ENCODE data around the gene PFDN5. TPM values are rescaled to one million over a fixed set of nuclear protein-coding genes. Genes with fewer than 3 reads are reported as not detected.
A peak's percentile ranks its signal among the peaks of the same experiment; 100 is the strongest.

PFDN5 gene
- total RNA-seq = 100 to 1,000 TPM; 522 to 562 (median 543) TPM

DNA sequence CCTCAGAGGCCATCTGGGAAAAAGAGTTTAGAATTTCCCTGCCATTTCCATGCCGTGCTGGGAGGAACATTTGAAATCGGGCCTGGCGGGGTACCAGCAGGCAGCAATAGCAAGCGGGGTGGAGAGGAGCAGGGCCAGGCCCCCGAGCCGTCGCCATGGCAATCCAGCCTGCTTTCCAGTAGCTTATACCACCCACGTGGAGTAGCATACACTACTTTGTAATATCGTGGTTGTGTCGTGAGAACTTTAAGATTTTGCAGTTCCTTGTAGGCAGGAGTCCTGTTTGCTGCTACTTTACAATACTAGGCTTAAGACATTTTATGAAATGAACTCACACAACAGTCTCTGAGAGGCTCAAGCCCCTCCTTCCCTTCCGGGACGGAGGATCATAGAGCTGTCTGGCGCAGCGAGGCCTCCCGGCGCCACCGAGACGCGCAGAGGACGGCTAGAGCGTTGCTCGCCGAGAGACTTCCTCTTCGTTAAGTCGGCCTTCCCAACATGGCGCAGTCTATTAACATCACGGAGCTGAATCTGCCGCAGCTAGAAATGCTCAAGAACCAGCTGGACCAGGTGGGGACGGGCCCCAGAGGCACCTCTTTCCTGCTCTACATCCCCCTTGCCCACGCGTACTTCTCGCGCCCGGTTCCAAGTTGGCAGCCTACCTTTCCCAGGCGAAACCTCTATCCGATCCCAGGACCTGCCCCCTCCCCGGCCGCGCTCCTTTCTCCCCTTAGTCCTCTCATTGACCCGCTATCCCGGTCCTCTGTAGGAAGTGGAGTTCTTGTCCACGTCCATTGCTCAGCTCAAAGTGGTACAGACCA, at the start of gene PFDN5:
PFDN5 (plus strand) TSS at position 473 of the 821 bp plus-strand sequence; CDS start at position 499, 26 bp downstream.
- intact Hi-C loops (cut with DNase I; ENCODE audit: low total_unique reads) = no loop called here
- H3K4me3 ChIP-seq (ENCODE audit: low read depth, poor library complexity, severe bottlenecking) = peak within 1 kb of the TSS; percentile 89
- TF ChIP-seq POLR2A (IDR thresholded peaks at IDR 0.05) = peak in 1 of 2 donors; percentile 34
- TF ChIP-seq, protein P1, sequence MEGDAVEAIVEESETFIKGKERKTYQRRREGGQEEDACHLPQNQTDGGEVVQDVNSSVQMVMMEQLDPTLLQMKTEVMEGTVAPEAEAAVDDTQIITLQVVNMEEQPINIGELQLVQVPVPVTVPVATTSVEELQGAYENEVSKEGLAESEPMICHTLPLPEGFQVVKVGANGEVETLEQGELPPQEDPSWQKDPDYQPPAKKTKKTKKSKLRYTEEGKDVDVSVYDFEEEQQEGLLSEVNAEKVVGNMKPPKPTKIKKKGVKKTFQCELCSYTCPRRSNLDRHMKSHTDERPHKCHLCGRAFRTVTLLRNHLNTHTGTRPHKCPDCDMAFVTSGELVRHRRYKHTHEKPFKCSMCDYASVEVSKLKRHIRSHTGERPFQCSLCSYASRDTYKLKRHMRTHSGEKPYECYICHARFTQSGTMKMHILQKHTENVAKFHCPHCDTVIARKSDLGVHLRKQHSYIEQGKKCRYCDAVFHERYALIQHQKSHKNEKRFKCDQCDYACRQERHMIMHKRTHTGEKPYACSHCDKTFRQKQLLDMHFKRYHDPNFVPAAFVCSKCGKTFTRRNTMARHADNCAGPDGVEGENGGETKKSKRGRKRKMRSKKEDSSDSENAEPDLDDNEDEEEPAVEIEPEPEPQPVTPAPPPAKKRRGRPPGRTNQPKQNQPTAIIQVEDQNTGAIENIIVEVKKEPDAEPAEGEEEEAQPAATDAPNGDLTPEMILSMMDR (IDR thresholded peaks at IDR 0.05) = no peak
- peak; percentile 85 to 97 for DNase-seq (ENCODE audit: low spot score in 2 of 2)
- WGBS, 2 donors = 0 to 1% methylated on average over 39 to 42 of the region's 42 CpGs

DNA sequence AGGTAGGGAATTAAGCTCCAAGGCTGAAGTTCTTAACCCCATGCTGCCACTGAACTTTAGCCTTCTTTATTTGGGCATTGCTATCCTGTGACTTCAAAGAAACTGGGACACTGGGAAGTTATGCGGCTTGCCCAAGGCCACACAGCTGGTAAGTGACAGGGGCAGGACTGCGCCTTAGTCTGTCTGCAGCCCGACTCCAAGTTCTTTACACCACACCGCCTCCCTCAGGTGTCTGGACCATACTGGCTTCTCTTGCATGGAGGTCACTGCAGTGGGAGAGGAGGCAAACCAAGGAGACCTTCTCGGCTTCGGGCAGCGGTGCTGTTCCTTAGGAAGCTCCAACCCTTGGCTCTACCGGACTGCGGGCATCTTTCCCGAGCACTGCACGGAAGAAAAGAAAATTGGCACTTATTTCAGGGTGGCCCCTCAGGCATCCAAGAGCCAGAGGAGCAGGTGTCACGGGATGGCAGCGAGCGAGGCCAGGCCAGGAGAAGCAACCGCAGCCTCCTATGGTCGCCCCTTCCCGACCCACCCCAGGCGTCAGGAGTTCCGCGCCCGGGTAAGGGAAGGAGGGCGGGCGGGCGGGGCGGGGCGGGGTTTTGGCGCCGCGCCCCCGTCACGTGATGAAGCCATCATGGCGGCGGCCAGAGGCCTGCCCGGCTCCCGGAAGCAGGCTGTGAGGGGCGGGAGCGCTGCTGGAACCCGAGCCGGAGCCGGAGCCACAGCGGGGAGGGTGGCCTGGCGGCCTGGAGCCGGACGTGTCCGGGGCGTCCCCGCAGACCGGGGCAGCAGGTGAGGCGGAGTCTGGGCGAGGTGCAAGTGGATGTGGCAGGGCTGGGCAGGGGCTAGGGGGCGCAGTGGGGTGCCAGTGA, 43.6 kb upstream of the PFDN5 start:
- DNase-seq (ENCODE audit: low spot score in 2 of 2) = peak; percentile 72 to 95
- H3K4me3 ChIP-seq (ENCODE audit: low read depth, poor library complexity, severe bottlenecking) = peak overlapping the region; percentile 58
- TF ChIP-seq, protein P1 (IDR thresholded peaks at IDR 0.05) = no peak
- TF ChIP-seq POLR2A (IDR thresholded peaks at IDR 0.05) = no peak
- 0% methylated on average over 24 to 33 of the region's 51 CpGs for WGBS, 2 donors
- intact Hi-C loops (cut with DNase I; ENCODE audit: low total_unique reads) = no loop called here

DNA sequence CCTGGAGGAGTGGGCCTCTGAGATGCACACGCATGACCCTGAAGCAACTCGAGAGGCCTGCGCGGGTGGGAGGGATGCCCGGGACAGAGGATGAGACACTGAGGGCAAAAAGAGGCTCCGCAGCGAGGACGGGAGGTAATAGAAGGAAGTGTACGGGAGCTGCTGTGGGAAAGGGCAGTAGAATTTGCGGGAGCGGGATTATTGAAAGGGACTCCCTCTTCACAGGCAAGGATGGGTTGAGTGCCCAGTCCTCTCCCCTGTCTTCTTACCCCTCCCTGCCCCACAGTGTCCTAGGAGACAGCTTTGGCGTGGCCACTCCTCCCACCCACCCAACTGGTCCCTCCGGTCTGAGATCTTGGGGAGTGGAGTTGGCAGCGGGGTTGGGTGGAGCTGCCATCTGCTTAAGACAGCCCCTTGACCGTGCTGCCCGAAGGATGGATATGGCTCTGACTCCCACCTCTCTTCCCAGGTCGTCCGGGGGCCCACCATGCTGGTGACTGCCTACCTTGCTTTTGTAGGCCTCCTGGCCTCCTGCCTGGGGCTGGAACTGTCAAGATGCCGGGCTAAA, 42.9 kb upstream of the PFDN5 start:
- TF ChIP-seq, protein P1 (IDR thresholded peaks at IDR 0.05) = no peak
- no peak for TF ChIP-seq POLR2A (IDR thresholded peaks at IDR 0.05)
- peak; percentile 40 to 90 for DNase-seq (ENCODE audit: low spot score in 2 of 2)
- WGBS, 2 donors = 6% methylated on average over 17 to 19 of the region's 19 CpGs

DNA sequence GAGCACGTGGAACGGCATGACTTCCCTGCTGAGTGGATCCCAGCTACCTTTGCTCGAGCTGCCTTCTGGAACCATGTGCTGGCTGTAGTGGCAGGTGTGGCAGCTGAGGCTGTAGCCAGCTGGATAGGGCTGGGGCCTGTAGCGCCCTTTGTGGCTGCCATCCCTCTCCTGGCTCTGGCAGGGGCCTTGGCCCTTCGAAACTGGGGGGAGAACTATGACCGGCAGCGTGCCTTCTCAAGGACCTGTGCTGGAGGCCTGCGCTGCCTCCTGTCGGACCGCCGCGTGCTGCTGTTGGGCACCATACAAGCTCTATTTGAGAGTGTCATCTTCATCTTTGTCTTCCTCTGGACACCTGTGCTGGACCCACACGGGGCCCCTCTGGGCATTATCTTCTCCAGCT, 42.0 kb upstream of the PFDN5 start:
- no peak for TF ChIP-seq POLR2A (IDR thresholded peaks at IDR 0.05)
- intact Hi-C loops (cut with DNase I; ENCODE audit: low total_unique reads) = no loop called here
- WGBS, 2 donors = 80 to 92% methylated on average over 9 to 13 of the region's 13 CpGs
- no peak for DNase-seq (ENCODE audit: low spot score in 2 of 2)
- H3K4me3 ChIP-seq (ENCODE audit: low read depth, poor library complexity, severe bottlenecking) = peak overlapping the region; percentile 58

More for the DNA sequence above, 42.9 kb upstream of the PFDN5 start:
- peak overlapping the region; percentile 58 for H3K4me3 ChIP-seq (ENCODE audit: low read depth, poor library complexity, severe bottlenecking)
- intact Hi-C loops (cut with DNase I; ENCODE audit: low total_unique reads) = no loop called here

DNA sequence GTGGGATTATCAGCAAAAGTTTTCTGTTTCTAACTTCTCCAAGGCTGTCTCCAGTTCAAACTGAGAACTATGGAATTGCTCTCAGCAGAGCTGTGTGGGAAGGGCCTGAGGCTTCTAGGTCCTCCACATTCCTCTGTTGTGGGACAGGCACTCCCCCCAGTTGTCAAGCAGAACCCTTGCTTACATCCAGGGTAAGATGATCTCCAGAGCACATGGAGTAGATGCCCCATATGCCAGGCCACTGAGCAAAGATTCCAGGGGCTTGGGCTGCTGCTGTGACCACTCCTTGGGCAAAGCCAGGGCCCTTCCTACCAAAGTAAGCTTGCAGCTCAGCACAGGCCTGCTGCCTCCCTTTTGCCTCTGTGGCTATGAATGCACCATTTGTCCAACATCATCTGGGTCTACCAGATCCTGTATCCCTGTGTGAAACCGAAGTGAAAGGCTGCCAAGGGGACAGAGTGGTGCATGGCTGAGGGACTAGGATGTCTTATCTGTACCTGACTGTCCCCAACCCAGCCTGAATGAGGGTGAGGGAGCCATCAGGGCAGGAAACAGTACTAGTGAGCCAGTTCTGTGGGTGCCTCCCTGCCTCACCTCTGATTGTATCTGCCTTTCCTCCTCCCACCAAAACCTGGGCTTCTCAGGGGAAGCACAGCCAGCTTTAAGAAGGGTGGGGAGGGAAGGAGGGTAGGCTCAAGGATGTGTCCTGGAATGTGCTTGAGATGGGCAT, 40.4 kb upstream of the PFDN5 start:
- H3K4me3 ChIP-seq (ENCODE audit: low read depth, poor library complexity, severe bottlenecking) = no peak overlapping the region
- DNase-seq (ENCODE audit: low spot score in 2 of 2) = no peak
- no peak for TF ChIP-seq POLR2A (IDR thresholded peaks at IDR 0.05)
- TF ChIP-seq, protein P1 (IDR thresholded peaks at IDR 0.05) = no peak
- intact Hi-C loops (cut with DNase I; ENCODE audit: low total_unique reads) = no loop called here
- 62 to 64% methylated on average over 1 of the region's 1 CpG for WGBS, 2 donors
